Measurements from ENCODE around the gene ZFP14.
"Not testable (repeated sequence)": the region's sequence is repeated elsewhere in the genome, so short reads cannot be mapped to it uniquely, and the experiment has no call there.

The ZFP14 gene

DNA sequence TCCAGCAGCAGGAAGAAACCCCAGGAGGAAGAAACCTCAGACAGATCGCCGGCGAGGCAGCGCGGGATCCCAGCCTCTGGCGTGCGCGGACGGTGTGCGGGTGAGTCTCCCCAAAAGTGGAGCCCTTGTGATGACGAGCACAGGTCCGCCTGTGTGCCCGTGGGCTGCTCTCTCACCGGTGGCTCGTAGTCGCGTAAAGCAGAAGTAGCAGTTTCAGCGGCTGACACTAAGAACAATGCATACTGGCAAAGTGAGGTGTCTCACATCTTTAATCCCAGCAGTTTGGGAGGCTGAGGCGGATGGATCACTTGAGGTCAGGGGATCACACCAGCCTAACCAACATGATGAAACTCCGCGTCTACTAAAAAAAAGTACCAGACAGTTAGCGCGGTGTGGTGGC, 69.2 kb downstream of the ZFP14 start:
- H3K27me3 ChIP-seq (replicated peaks); DNase-seq; H3K36me3 ChIP-seq (replicated peaks); in situ Hi-C loops (cut with HindIII; ENCODE audit: low pct_ligation_motif_present, low sequenced_read_pairs); H3K4me3 ChIP-seq (ENCODE audit: low read depth, low read length); H3K27ac ChIP-seq: not testable (repeated sequence)

DNA sequence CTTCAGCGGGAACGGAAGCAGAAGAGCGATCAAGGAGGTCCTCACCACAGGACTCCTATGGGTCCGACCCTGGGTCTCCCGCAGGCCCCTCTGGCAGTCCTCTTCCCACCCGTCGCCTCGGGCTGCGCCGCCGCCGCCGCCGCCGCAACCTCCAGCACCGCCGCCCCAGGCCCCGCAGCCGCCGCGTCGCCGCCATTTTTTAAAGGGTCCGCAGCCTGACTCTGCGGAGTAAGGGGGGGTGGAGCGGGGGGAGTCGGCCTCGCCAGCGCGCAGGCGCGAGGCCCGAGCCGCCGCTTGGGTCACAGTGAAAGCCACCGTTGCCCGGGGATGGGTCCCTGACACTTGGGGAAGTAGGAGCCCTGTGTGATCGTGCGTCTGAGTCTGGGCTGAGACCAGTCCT, 69.7 kb downstream of the ZFP14 start:
- in situ Hi-C loops (cut with HindIII; ENCODE audit: low pct_ligation_motif_present, low sequenced_read_pairs); DNase-seq; H3K4me3 ChIP-seq (ENCODE audit: low read depth, low read length); H3K27ac ChIP-seq; H3K36me3 ChIP-seq (replicated peaks); H3K27me3 ChIP-seq (replicated peaks): not testable (repeated sequence)

DNA sequence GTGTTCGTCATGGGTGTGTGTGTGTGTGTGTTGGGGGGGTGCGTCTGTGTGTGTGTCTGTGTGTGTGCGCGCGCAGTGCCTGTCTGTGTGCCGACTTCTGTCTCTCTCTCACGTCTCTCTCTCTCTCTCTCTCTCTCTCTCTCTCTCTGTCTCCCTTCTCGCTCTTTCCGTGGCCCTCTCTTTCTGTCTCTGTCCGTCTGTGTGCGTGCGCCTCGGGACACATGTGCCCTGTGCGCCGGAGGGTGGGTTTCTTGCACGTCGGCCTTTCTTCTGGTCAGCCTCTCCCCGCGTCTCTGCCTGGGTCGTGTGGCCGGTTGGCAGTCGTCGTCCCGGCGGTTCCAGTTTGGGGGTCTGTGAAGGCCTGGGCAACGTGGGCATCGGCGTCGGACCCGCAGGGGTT, 86.7 kb downstream of the ZFP14 start:
- H3K4me3 ChIP-seq (ENCODE audit: low read depth, low read length); DNase-seq; H3K27ac ChIP-seq; H3K27me3 ChIP-seq (replicated peaks); H3K36me3 ChIP-seq (replicated peaks); in situ Hi-C loops (cut with HindIII; ENCODE audit: low pct_ligation_motif_present, low sequenced_read_pairs): not testable (repeated sequence)

Data from brain microvascular endothelial cell (primary cell).